Neuronal stem cell (in vitro differentiated cells): ENCODE measurements around the gene FKBP6.
A peak's percentile ranks its signal among the peaks of the same experiment; 100 is the strongest.

ENCODE experiments used
- DNase-seq: peaks from one replicate; pipeline ENCODE4 v3.0.0-alpha.2; 2013; ENCODE audit warnings: low spot score
- H2AFZ ChIP-seq: one replicate; pipeline ENCODE4 v1.6.1; 2013; ENCODE audit warnings: mild to moderate bottlenecking, low read length, inconsistent platforms
- H2AK5ac ChIP-seq: 2 replicates; pipeline ENCODE4 v1.6.1; 2013; ENCODE audit warnings: low read depth, mild to moderate bottlenecking, inconsistent platforms, low read length, moderate library complexity, mixed read lengths
- H2BK120ac ChIP-seq: 2 replicates; pipeline ENCODE4 v1.6.1; 2013; ENCODE audit warnings: low read depth, mild to moderate bottlenecking, inconsistent platforms, low read length, moderate library complexity, mixed read lengths
- H2BK12ac ChIP-seq: one replicate; pipeline ENCODE4 v1.6.1; 2013; ENCODE audit warnings: low read length, inconsistent platforms
- H2BK15ac ChIP-seq: 2 replicates; pipeline ENCODE4 v1.6.1; 2013; ENCODE audit warnings: mild to moderate bottlenecking, low read length, inconsistent platforms, mixed read lengths
- H2BK5ac ChIP-seq: one replicate; pipeline ENCODE4 v1.6.1; 2013; ENCODE audit warnings: inconsistent platforms, mild to moderate bottlenecking, low read length, moderate library complexity
- H3K14ac ChIP-seq: one replicate; pipeline ENCODE4 v1.6.1; 2013; ENCODE audit warnings: low read length, inconsistent platforms
- H3K18ac ChIP-seq: 2 replicates; pipeline ENCODE4 v1.6.1; 2013; ENCODE audit warnings: low read length, inconsistent platforms
- H3K23ac ChIP-seq: 2 replicates; pipeline ENCODE4 v1.6.1; 2013; ENCODE audit warnings: low read depth, mild to moderate bottlenecking, mixed read lengths, low read length, inconsistent platforms; ENCODE audit not compliant: poor library complexity
- H3K27ac ChIP-seq: replicated peaks from 3 replicates; pipeline ENCODE4 v1.5.1; 2013; ENCODE audit warnings: low read length, inconsistent platforms
- H3K27me3 ChIP-seq, 3 experiments: 2 replicates each; pipeline ENCODE4 v1.6.1; 2013; ENCODE audit warnings: low read length in 3 of 3, mild to moderate bottlenecking in 2 of 3, inconsistent platforms in 1 of 3, low read depth in 1 of 3, mixed read lengths in 1 of 3, moderate library complexity in 1 of 3; ENCODE audit not compliant: control insufficient read depth in 3 of 3, insufficient read depth in 3 of 3
- H3K36me3 ChIP-seq, 2 donors: replicated peaks in 1 of 2; 2 replicates each; pipeline ENCODE4 v1.6.1; 2013; ENCODE audit warnings: low read length in 2 of 2; ENCODE audit not compliant: control insufficient read depth in 2 of 2, insufficient read depth in 2 of 2
- H3K4ac ChIP-seq: 2 replicates; pipeline ENCODE4 v1.6.1; 2013; ENCODE audit warnings: inconsistent platforms, mild to moderate bottlenecking, low read length, moderate library complexity
- H3K4me1 ChIP-seq, 2 donors: 1 replicate in 1 of 2; 2 replicates in 1 of 2; pipeline ENCODE4 v1.6.1; 2013; ENCODE audit warnings: low read length in 2 of 2, low read depth in 1 of 2; ENCODE audit not compliant: control insufficient read depth in 2 of 2, insufficient read depth in 1 of 2
- H3K4me2 ChIP-seq: one replicate; pipeline ENCODE4 v1.6.1; 2013; ENCODE audit warnings: mild to moderate bottlenecking, low read length, inconsistent platforms; ENCODE audit not compliant: insufficient read depth, poor library complexity, severe bottlenecking
- H3K4me3 ChIP-seq, 2 donors: 2 replicates each; pipeline ENCODE4 v1.5.1; 2013; ENCODE audit warnings: low read length in 2 of 2, mild to moderate bottlenecking in 2 of 2, inconsistent platforms in 1 of 2, moderate library complexity in 1 of 2
- H3K79me1 ChIP-seq: one replicate; pipeline ENCODE4 v1.6.1; 2013; ENCODE audit warnings: low read depth, mild to moderate bottlenecking, inconsistent platforms, low read length, moderate library complexity
- H3K9ac ChIP-seq: one replicate; pipeline ENCODE4 v1.6.1; 2013; ENCODE audit warnings: mild to moderate bottlenecking, low read depth, low read length, inconsistent platforms; ENCODE audit not compliant: poor library complexity
- H3K9me3 ChIP-seq, 2 donors: replicated peaks in 1 of 2; 2 replicates each; pipeline versions ENCODE3 to v1.6.1; 2013; ENCODE audit warnings: low read length in 2 of 2, mild to moderate bottlenecking in 2 of 2, inconsistent platforms in 1 of 2, low read depth in 1 of 2, mixed read lengths in 1 of 2, moderate library complexity in 1 of 2; ENCODE audit not compliant: control insufficient read depth in 2 of 2, insufficient read depth in 1 of 2
- H4K8ac ChIP-seq: one replicate; pipeline ENCODE4 v1.6.1; 2013; ENCODE audit warnings: low read depth, mild to moderate bottlenecking, inconsistent platforms, low read length, moderate library complexity
- H4K91ac ChIP-seq: one replicate; pipeline ENCODE4 v1.6.1; 2013; ENCODE audit warnings: low read length, low read depth, mild to moderate bottlenecking, inconsistent platforms; ENCODE audit not compliant: poor library complexity
- WGBS, 2 donors: extraction: QIAGEN DNeasy Blood & Tissue Kit; methylation state at CpG; one replicate each; pipeline ENCODE4 v1.1.7; 2013; ENCODE audit warnings: missing lambda C conversion rate in 2 of 2, mixed read lengths in 1 of 2; ENCODE audit not compliant: insufficient read length in 2 of 2, insufficient replicate concordance in 1 of 2; ENCODE audit errors: extremely low coverage in 2 of 2; 5-methylcytosine and 5-hydroxymethylcytosine counted together

FKBP6 gene

GRCh38 chr7:73328696-73329095 is 735 bp downstream of the FKBP6 start:
- peaks cover 0 to 6% of the 10 kb centered on the region in 2 donors for H3K4me1 ChIP-seq
- H3K14ac ChIP-seq, result no peak overlapping the region
- no peak overlapping the region for H2AFZ ChIP-seq
- H3K27ac ChIP-seq, result no peak overlapping the region
- no peak overlapping the region for H4K91ac ChIP-seq
- no CpG with 5 or more reads among the region's 10 CpGs for WGBS, 2 donors
- H3K23ac ChIP-seq, result no peak overlapping the region
- no peak overlapping the region for H2BK12ac ChIP-seq
- no peaks in the 10 kb centered on the region for H3K79me1 ChIP-seq
- H3K4me3 ChIP-seq, result no peak overlapping the region
- no peak overlapping the region for H3K4me2 ChIP-seq
- no peak overlapping the region for H2BK120ac ChIP-seq
- no peaks in the 10 kb centered on the region for H3K36me3 ChIP-seq
- H3K27me3 ChIP-seq, result no peaks in the 10 kb centered on the region
- H4K8ac ChIP-seq, result no peak overlapping the region
- no peak overlapping the region for H2BK15ac ChIP-seq
- no peak overlapping the region for H3K9ac ChIP-seq
- no peak for DNase-seq
- no peak overlapping the region for H3K18ac ChIP-seq
- H3K4ac ChIP-seq, result no peak overlapping the region
- H3K9me3 ChIP-seq, result no peaks in the 10 kb centered on the region
- no peak overlapping the region for H2BK5ac ChIP-seq
- no peak overlapping the region for H2AK5ac ChIP-seq

DNA sequence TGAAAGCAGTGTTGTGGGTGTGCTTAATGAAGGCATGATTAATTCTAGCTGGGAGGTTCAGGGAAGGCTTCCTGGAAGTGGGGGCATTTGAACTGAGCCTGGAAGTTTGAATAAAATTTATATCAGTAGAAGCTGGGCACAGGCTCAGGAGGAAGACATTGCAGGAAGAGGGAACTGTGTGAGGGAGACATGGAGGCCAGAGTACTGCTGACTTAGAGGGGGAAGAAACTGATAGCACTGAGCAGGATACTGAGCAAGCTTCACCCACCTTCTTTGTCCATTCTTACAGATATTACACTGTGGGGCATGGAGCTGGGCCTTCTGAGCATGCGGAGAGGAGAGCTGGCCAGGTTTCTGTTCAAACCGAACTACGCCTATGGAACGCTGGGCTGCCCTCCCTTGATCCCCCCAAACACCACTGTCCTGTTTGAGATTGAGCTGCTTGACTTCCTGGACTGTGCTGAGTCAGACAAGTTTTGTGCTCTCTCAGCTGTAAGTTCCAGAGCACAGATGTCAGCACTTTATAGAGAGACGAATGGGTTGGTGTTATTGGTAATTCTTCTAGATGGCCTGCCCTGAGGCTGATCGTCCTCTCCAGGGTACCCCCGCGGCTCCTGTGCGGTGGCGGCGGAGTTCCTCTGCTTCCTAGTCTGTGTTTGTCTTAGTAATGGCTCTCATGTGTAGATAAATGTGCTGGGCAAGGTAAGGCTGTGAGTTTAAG is 2.1 kb downstream of the FKBP6 start:
- H3K4ac ChIP-seq, result no peak overlapping the region
- H3K27me3 ChIP-seq, result peaks cover 0 to 3% (median 0%) of the 10 kb centered on the region in 3 experiments
- no peak overlapping the region for H3K4me3 ChIP-seq
- H4K91ac ChIP-seq, result no peak overlapping the region
- H3K9me3 ChIP-seq, result no peaks in the 10 kb centered on the region
- H3K4me2 ChIP-seq, result no peak overlapping the region
- peak overlapping the region; percentile 80 for H2AFZ ChIP-seq
- no peak overlapping the region for H3K23ac ChIP-seq
- no peak overlapping the region for H3K27ac ChIP-seq
- no peak overlapping the region for H2BK12ac ChIP-seq
- no peak overlapping the region for H2BK5ac ChIP-seq
- H3K79me1 ChIP-seq, result no peaks in the 10 kb centered on the region
- no peaks in the 10 kb centered on the region for H3K36me3 ChIP-seq
- H2BK120ac ChIP-seq, result no peak overlapping the region
- peak overlapping the region; percentile 45 for H3K18ac ChIP-seq
- H2AK5ac ChIP-seq, result no peak overlapping the region
- WGBS, 2 donors, result no CpG with 5 or more reads among the region's 11 CpGs
- H3K14ac ChIP-seq, result no peak overlapping the region
- peaks cover 0 to 6% of the 10 kb centered on the region in 2 donors for H3K4me1 ChIP-seq
- no peak for DNase-seq
- no peak overlapping the region for H3K9ac ChIP-seq
- no peak overlapping the region for H2BK15ac ChIP-seq
- H4K8ac ChIP-seq, result no peak overlapping the region

- Histone ChIP-seq H3K4me1 (peaks cover 0 to 6% of the 10 kb centered on the region in 2 donors), H2AK5ac (no peak overlapping the region), H3K18ac (no peak overlapping the region), H3K36me3 (no peaks in the 10 kb centered on the region), H3K27me3 (peaks cover 0 to 10% (median 0%) of the 10 kb centered on the region in 3 experiments), H4K91ac (no peak overlapping the region), H3K79me1 (no peaks in the 10 kb centered on the region), H2BK120ac (no peak overlapping the region), H3K4me3 (no peak overlapping the region), H3K4ac (no peak overlapping the region), H3K27ac (no peak overlapping the region), H3K9ac (no peak overlapping the region), H3K9me3 (no peaks in the 10 kb centered on the region), H2BK12ac (no peak overlapping the region), H3K14ac (no peak overlapping the region), H2BK15ac (no peak overlapping the region), H2AFZ (peak overlapping the region; percentile 80), H4K8ac (no peak overlapping the region), H2BK5ac (no peak overlapping the region), H3K23ac (no peak overlapping the region), H3K4me2 (no peak overlapping the region)
- no peak for DNase-seq
- WGBS, 2 donors, result no CpG with 5 or more reads among the region's 6 CpGs
These were observed 2.8 kb downstream of the FKBP6 start for GRCh38 chr7:73330772-73331171.

DNA sequence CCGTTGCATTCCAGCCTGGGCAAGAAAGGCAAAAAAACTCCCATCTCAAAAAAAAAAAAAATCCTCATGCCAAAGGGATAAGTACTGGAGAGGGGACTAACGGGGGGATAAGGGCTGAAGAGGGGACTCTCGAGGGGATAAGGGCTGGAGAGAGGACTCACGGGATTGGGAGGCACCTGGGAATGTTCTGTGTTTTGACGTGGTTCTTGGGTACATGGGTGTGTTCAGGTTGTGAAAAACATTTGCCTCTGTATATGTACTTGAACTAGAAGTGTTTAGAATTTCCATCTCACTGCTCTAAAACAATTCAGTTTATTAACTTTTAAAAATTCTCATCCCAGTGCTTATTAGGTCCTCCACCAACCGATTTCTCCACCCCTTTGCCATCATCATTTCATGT is 4.5 kb downstream of the FKBP6 start:
- no peak overlapping the region for H3K18ac ChIP-seq
- H3K4me3 ChIP-seq, result no peak overlapping the region
- peaks cover 0 to 6% of the 10 kb centered on the region in 2 donors for H3K4me1 ChIP-seq
- no peak overlapping the region for H2BK12ac ChIP-seq
- no peak overlapping the region for H3K4me2 ChIP-seq
- no peak overlapping the region for H2BK15ac ChIP-seq
- H2BK120ac ChIP-seq, result no peak overlapping the region
- no peaks in the 10 kb centered on the region for H3K9me3 ChIP-seq
- no peaks in the 10 kb centered on the region for H3K36me3 ChIP-seq
- H3K14ac ChIP-seq, result no peak overlapping the region
- no CpG with 5 or more reads among the region's 6 CpGs for WGBS, 2 donors
- no peak for DNase-seq
- H3K23ac ChIP-seq, result no peak overlapping the region
- H2BK5ac ChIP-seq, result no peak overlapping the region
- H3K9ac ChIP-seq, result no peak overlapping the region
- no peak overlapping the region for H3K4ac ChIP-seq
- no peak overlapping the region for H4K8ac ChIP-seq
- H3K79me1 ChIP-seq, result no peaks in the 10 kb centered on the region
- no peak overlapping the region for H3K27ac ChIP-seq
- no peak overlapping the region for H2AK5ac ChIP-seq
- H2AFZ ChIP-seq, result no peak overlapping the region
- H3K27me3 ChIP-seq, result peaks cover 0 to 14% (median 0%) of the 10 kb centered on the region in 3 experiments
- no peak overlapping the region for H4K91ac ChIP-seq
